GM21423 (cell line): Measurements from ENCODE around the gene PQBP1.

Source experiments
- ATAC-seq: cut with Tn5 transposase; IDR thresholded peaks from one replicate; pipeline ENCODE4 v1.9.1; 2021; ENCODE audit warnings: mild to moderate bottlenecking, moderate library complexity; ENCODE audit not compliant: unreplicated experiment

The PQBP1 gene

DNA sequence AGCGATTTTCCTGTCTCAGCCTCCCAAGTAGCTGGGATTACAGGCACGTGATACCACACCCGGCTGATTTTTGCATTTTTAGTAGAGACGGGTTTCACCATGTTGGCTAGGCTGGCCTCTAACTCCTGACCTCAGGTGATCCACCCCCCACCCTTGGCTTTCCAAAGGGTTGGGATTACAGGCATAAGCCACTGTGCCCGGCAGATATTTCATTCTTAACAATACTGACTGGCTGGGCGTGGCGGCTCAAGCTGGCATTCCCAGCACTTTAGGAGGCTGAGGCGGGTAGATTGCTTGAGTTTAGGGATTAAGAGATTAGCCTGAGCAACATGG lies 1.3 kb downstream of the PQBP1 start:
- ATAC-seq = no peak

- ATAC-seq = no peak
Measured at GRCh38 chrX:48901069-48901468, 3.3 kb downstream of the PQBP1 start.

GRCh38 chrX:48902135-48902534 lies 4.4 kb downstream of the PQBP1 start:
- no peak for ATAC-seq

DNA sequence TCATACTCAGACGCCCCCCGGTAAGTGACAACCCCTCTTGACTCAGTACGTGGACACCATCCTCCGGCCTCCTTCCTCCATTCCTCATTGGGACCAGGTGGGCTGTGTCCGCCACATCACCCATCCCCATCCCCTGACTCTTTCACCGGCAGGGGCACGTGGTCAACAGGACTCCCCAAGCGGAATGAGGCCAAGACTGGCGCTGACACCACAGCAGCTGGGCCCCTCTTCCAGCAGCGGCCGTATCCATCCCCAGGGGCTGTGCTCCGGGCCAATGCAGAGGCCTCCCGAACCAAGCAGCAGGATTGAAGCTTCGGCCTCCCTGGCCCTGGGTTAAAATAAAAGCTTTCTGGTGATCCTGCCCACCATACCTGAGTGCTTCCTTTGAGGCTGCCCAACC lies 5.0 kb downstream of the PQBP1 start:
- no peak for ATAC-seq

DNA sequence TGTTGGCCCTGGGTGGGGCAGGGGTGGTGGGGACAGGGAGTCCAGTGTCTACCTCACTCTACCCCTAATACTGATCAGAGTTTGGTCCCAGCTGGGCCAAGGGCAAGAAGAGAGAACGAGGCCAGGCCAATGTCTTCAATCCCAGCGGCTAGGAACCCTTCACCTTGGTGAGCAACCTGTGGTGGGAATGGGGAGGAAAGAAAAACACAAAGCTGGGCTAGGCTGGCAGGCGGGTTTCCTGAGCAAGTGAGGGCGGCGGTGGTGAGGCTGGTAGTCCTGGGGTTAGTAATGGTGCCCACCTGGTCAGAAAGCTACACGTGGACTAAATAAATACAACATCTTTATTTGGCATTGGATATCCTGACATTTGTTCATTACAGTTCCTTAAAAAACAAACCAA lies 5.6 kb downstream of the PQBP1 start:
- ATAC-seq = no peak

GRCh38 chrX:48904180-48904579 lies 6.5 kb downstream of the PQBP1 start:
- no peak for ATAC-seq

DNA sequence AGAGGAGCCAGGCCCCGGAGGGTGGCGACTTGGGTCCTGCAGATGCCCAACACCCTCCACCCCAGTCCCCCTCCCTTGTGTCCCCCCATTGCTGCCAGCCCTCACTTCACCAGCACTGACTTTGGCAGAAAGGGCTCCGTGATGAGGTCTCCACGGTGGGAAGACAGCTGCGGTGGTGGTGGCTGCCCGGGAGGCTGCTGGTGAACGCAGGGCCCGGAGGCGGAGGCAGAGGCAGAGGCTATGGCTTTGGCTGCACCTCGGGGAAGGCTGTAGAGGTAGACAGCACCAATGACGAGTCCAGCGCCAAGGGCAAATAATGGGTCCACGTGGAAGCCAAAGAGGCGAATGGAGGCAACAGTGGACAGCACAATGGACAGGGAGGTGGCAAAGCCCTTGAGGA lies 6.9 kb downstream of the PQBP1 start:
- no peak for ATAC-seq

DNA sequence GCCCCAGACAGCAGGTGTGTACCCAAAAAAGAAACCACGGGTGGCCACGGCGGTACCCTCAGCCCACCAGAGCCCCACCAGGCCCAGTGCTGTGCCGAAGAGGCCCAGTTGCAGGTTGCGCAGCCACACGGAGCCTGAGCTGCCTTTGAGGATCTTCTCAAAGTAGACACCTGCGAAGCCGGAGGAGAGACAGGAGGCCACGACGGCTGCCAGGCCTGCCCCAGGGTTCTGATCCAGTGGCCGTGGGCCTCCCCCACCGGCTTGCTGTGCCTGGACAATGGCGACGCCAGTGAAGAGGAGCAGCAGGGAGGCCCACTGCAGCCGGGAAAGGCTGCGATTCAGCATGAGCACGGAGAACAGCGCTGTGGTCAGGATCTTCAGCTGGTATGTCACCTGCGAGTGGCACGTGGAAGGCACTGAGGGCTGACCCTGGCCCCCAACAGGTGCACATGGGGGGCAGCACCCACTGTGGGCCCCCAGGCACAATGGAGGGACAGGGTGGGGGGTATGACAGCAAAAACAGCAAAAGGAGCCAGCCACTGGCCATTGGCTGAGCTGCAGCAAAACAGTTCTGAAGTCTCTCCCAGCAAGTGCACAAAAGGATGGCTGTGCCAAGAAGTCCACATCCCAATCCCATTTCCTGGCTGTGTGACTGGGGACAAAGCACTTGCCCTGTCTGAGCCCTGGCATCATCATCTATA lies 7.5 kb downstream of the PQBP1 start:
- ATAC-seq = no peak

DNA sequence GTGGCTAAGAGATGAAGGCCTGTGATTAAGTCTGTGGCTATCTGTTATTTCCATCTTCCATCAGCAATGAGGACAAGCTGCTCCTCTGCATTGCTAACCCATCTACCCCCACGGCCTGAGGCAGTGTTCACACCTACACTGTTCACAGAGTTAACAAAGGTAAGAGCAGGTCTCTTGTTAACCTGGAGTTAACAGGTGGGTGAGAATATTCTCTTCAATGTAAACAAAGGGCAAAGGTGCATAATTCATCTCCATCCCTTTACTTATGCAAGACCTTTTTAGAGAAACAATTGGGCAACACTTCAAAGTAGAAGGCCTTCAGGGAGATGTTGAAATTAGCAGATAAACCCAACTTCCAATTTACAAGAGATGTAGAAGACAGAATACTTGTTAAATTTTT lies 10.9 kb downstream of the PQBP1 start:
- ATAC-seq = no peak

DNA sequence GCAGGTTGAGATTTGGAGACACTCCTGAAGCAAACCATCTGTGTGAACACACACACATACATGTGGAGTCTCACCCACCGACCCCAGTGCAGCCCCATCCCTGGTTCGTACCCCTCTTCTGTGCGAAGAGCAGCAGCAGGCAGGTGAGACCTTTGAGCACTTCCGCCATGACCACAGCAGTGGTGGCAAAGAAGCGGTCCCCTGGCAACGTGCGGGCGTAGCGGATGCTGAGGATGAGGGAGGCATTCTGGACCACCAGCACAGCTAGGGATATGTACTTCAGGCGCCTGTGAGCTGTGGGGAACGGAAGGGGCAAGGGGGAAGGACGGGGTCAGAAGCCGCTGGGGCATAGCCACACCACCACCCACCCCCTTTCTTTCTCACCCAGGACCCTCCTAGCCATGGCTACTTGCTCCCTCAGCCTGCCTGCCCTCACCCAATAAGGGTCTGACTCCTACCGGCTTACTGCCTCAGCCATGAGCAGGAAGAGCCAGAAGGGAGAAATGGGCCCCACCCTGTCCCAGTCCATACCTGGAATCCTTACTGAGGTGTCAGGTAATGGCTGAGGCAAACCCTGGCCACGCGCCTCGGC lies 12.1 kb downstream of the PQBP1 start:
- no peak for ATAC-seq

DNA sequence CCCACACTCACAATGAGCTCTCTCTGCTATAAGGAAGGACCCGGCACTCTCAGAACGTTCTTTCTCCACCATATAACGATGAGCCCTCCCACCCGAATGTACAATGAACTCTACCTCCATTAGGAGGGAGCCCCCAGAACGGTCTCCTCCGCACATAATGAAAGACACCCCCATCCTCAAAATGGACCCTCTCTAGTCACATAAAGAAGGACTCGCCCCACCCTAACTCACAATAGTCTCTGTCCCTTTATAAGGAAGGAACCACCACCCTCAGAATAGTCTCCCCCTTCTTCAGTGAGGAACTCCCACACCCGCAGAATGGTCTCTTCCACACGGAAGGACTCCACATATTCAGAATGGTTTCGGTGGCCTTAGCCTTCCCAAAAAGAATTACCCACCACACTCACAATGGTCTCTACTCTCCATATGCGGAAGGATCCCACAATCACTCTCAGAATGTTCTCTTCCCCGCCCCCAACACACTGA lies 13.2 kb downstream of the PQBP1 start:
- ATAC-seq = no peak

DNA sequence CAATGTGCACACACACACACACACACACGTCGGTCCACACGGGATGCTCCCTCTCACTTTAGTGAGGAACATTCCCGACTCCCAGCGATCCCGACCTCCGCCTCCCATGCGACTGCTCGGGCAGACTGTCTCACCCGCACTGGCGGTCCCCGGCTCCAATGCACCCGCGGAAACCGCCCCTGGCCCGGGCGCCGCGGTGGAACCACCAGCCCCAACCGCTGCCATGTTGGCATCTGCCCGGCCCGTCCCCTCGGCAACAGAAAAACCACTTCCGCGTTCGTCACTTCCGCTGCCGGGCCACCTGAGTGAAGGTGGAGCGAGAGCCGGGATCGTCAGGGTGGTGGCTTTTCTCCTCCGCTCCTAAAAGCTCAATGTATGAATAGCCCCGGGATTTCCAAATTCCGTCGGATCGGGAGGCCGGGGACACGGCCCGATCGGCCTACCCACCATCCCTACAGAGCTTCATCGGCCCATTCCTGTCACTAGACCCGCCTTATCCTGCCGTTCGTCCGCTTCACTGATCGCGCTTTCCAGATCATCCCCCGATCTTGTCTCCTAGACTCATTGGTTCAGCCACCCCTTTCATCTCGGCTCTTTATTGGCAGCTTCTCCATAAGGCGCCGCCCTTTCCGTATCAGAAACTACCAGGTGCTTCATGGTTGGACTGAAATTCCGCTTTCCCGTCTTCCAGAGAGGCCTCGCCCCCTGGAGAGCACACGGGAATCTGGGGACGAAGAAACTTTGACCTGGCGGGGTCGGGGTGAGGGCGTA lies 13.9 kb downstream of the PQBP1 start, which contains the start of gene SLC35A2:
Gene SLC35A2 (minus strand): TSS at position 235 of the 771 bp plus-strand sequence. CDS start 10 bp downstream, at position 225.
- ATAC-seq = peak; percentile 61

DNA sequence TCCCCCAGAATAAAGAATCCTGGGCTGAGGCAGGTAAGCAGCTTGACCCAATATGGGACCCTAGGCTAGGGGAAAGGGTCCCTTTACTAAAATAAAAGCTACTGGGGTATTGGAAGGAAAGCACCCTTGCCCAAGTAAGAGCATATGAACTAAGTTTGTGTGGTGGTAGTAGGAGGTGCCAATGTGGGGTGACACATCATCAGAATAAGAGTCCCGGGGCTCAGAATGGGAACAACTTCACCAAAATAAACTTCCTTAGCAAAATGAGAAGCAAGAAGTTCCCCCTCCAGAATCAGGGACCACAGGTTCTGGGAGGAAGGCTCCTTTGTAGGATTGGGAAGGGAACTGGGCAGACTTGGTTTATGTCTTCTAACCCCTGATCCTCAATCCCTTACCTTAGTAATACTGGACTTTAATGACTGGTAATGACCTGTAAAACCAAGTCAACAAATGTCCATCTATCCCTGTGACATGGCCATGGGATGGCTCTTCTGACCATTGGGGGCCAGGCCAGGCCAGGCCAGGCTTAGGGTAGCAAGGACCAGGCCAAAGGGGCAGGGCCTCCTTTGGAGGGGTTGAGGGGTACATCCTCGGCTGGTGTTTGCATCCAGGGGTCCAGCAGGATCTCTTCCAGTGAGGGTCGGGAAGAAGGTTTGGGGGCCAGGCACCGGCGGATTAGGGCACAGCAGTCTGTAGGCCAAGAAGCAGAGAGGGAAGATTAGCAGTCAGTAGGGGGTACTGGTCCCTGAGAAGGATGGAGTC lies 16.1 kb downstream of the PQBP1 start:
- ATAC-seq = no peak

DNA sequence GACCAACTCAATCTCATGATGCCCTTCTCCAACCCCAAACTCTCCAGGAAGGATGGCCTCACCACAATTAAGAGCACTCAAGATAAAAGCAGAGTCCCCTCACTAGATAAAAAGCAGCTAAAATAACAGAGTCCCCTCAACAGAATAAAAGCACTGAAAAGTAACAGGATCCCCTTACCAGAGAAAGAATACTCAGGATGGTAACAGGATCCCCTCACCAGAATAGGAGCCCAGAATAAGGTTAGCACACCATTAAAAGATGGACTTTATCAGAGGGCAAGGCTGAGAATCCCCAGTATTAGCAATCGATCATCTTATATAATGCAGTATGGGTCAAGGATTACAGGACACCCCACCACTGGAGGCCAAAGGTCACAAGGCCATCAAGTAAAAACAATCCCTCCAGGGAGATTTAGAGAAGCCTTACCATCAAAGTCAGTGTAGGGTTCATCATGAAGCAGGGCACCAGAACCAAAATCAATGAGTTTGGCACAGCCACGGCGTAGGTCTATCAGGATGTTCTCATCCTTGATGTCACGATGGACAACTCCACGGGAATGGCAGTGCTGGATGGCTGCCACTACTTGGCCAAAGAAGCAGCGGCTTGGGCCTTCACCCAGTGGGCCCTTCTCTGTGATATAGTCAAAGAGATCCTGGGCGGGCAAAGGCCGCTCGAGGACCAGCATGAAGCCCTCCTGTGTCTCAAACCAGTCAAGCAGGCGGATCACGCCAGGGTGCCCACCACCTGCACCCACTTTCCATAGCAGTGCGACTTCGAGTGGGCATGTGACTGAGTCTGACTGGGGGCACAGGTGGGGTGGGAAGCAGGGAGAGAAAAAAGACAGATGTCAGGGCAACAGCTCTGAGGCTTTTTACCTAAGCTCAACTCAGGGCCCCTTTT lies 17.1 kb downstream of the PQBP1 start:
- no peak for ATAC-seq

DNA sequence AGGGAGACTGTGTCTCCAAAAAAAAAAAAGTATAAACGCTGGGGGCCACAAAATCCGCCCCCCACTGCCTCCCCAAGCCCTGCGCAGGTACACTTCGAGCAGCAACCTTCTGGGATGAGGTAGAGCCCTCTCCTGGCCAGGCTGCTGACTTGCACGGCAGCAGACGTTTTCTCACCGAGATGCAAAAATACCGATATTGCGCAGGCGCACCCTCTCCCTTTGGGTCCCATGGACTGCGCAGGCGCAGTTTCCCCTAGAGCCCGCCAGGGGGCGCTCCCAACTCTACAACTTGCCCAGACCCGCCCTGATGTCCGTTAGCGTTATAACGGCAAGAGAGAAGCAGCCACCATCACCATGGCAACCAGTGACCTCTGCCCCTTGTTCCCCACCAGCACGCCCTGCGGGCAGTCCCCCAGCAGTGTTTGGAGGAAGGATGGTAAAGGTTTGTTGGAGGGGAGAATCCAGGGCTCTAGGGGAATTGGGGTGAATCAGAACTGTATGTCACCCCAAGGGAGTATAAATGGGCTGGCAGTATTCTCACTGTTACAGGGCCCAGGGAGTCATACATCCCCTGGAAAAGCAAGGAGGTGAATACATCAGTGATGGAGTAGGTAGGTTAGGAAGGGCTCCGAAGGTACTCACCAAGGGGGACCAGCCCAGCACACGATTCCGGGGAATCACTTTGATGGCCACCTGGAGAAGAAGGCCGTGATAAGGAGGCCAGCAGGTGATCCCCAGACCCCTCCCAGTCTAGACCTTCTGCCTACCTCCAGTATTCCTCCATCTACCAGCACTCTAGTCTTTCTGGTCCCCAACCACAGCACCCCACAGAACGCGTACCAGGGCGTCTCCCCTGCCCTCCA lies 19.6 kb downstream of the PQBP1 start:
- no peak for ATAC-seq

- ATAC-seq = no peak
Measured at GRCh38 chrX:48918301-48918642, 20.5 kb downstream of the PQBP1 start.

GRCh38 chrX:48918643-48919340 lies 21.1 kb downstream of the PQBP1 start, which contains the start of gene PIM2:
TSS of gene PIM2 (minus strand) at chrX:48919024. CDS start at chrX:48918834, 190 bp downstream.
- ATAC-seq = peak; percentile 76

GRCh38 chrX:48919360-48919841 lies 21.7 kb downstream of the PQBP1 start:
- no peak for ATAC-seq
